NOMO-1 treated with dmso at 0.1 percent for 144 hours (cell line): ENCODE data around the gene ACBD3.
A peak's percentile ranks its signal among the peaks of the same experiment; 100 is the strongest.

Experiments
- DNase-seq: peaks from one replicate; lab custom pipeline; 2025; ENCODE audit not compliant: unreplicated experiment; lab: John Stamatoyannopoulos, UW

Gene ACBD3

GRCh38 chr1:226116673-226117072 is 69.9 kb downstream of the ACBD3 start:
- no peak for DNase-seq

- DNase-seq, result no peak
Measured at GRCh38 chr1:226112626-226113025, 73.9 kb downstream of the ACBD3 start.

GRCh38 chr1:226111883-226112261 is 74.7 kb downstream of the ACBD3 start:
- no peak for DNase-seq

GRCh38 chr1:226111098-226111882 is 75.3 kb downstream of the ACBD3 start:
- no peak for DNase-seq

GRCh38 chr1:226110249-226111097 is 76.1 kb downstream of the ACBD3 start:
- DNase-seq, result peak; percentile 59

- peak; percentile 75 for DNase-seq
Measured at GRCh38 chr1:226109829-226110248, 76.7 kb downstream of the ACBD3 start.

GRCh38 chr1:226108935-226109828 is 77.4 kb downstream of the ACBD3 start:
- no peak for DNase-seq

- no peak for DNase-seq
Measured at GRCh38 chr1:226107471-226108460, 78.8 kb downstream of the ACBD3 start.

- DNase-seq, result no peak
Measured at GRCh38 chr1:226104671-226105121, 81.8 kb downstream of the ACBD3 start.

GRCh38 chr1:226100436-226101391 is 85.8 kb downstream of the ACBD3 start:
- DNase-seq, result no peak

- DNase-seq, result no peak
Measured at GRCh38 chr1:226098870-226099835, 87.4 kb downstream of the ACBD3 start.

- no peak for DNase-seq
Measured at GRCh38 chr1:226097866-226098625, 88.5 kb downstream of the ACBD3 start.

GRCh38 chr1:226095286-226095685 is 91.3 kb downstream of the ACBD3 start:
- DNase-seq, result no peak
